SK-N-SH treated with all-trans-retinoic acid at 6 μM for 48 hours (cell line): ENCODE measurements around the gene RECK.

ENCODE experiments used
- ATAC-seq: fragments of 200-7000 bp; cut with Tn5 transposase; 3 replicates; pipeline ENCODE4 v1.9.1; 2020; ENCODE audit warnings: mild to moderate bottlenecking, moderate library complexity
- ARNTL ChIP-seq: fragments of 450-650 bp; formaldehyde crosslinking; IDR thresholded peaks from 2 replicates; pipeline ENCODE4 v1.5.0; 2020; ENCODE audit warnings: low read depth, mild to moderate bottlenecking, moderate library complexity, borderline replicate concordance
- BACH2 ChIP-seq: fragments of 250-450 bp; sonication (Bioruptor Pico); IDR thresholded peaks from 2 replicates; pipeline ENCODE4 v1.9.0; 2021; ENCODE audit warnings: mild to moderate bottlenecking, borderline replicate concordance
- GLIS3 ChIP-seq: fragments of 250-450 bp; sonication (Bioruptor Pico); IDR thresholded peaks from 2 replicates; pipeline ENCODE4 v1.5.0; 2020; ENCODE audit warnings: mild to moderate bottlenecking, moderate library complexity
- ISL1 ChIP-seq: fragments of 250-450 bp; sonication (Bioruptor Pico); IDR thresholded peaks from 2 replicates; pipeline ENCODE4 v2.1.2; 2022; ENCODE audit warnings: mild to moderate bottlenecking, moderate library complexity
- OSR1 ChIP-seq: fragments of 250-450 bp; sonication (Bioruptor Pico); IDR thresholded peaks from 2 replicates; pipeline ENCODE4 v1.8.0; 2022; ENCODE audit warnings: moderate library complexity, mild to moderate bottlenecking, inconsistent platforms
- PPARA ChIP-seq: fragments of 250-450 bp; sonication (Bioruptor Pico); IDR thresholded peaks from 2 replicates; pipeline ENCODE4 v1.5.0; 2020; ENCODE audit warnings: mild to moderate bottlenecking, borderline replicate concordance
- SNAI2 ChIP-seq: fragments of 250-450 bp; sonication (Bioruptor Pico); IDR thresholded peaks from 2 replicates; pipeline ENCODE4 v1.5.0; 2020; ENCODE audit warnings: mild to moderate bottlenecking, moderate library complexity
- TCF4 ChIP-seq: fragments of 250-450 bp; sonication (Bioruptor Pico); IDR thresholded peaks from 2 replicates; pipeline ENCODE4 v1.8.0; 2021; ENCODE audit warnings: mild to moderate bottlenecking, moderate library complexity, borderline replicate concordance
- TOX ChIP-seq: fragments of 250-450 bp; sonication (Bioruptor Pico); IDR thresholded peaks from 2 replicates; pipeline ENCODE4 v1.8.0; 2021; ENCODE audit warnings: mild to moderate bottlenecking, moderate library complexity, borderline replicate concordance
- ZC3H10 ChIP-seq: fragments of 250-450 bp; sonication (Bioruptor Pico); IDR thresholded peaks from 2 replicates; pipeline ENCODE4 v1.5.1; 2021; ENCODE audit warnings: mild to moderate bottlenecking, moderate library complexity
- ZFP30 ChIP-seq: fragments of 450-650 bp; formaldehyde crosslinking; IDR thresholded peaks from 2 replicates; pipeline ENCODE4 v1.5.0; 2022; ENCODE audit warnings: mild to moderate bottlenecking, moderate library complexity
- ZNF565 ChIP-seq: fragments of 450-650 bp; formaldehyde crosslinking; conservative IDR thresholded peaks from 2 replicates; pipeline ENCODE4 v1.5.0; 2020; ENCODE audit warnings: low read depth, mild to moderate bottlenecking, moderate library complexity
- ZNF70 ChIP-seq: fragments of 450-650 bp; formaldehyde crosslinking; IDR thresholded peaks from 2 replicates; pipeline ENCODE4 v1.5.0; 2020; ENCODE audit warnings: mild to moderate bottlenecking, moderate library complexity
- ZNF8 ChIP-seq: fragments of 450-650 bp; formaldehyde crosslinking; IDR thresholded peaks from 2 replicates; pipeline ENCODE4 v1.5.0; 2020; ENCODE audit warnings: mild to moderate bottlenecking, moderate library complexity
- TF ChIP-seq, protein P1 (sequence below): fragments of 250-450 bp; sonication (Bioruptor Pico); IDR thresholded peaks from 2 replicates; pipeline ENCODE4 v1.5.1; 2020; ENCODE audit warnings: low read depth, mild to moderate bottlenecking, moderate library complexity
- TF ChIP-seq, protein P2 (sequence below): fragments of 250-450 bp; sonication (Bioruptor Pico); IDR thresholded peaks from 2 replicates; pipeline ENCODE4 v1.8.0; 2021; ENCODE audit warnings: low read depth, mild to moderate bottlenecking, moderate library complexity, borderline replicate concordance
- TF ChIP-seq, protein P3 (sequence below): fragments of 250-450 bp; sonication (Bioruptor Pico); IDR thresholded peaks from 2 replicates; pipeline ENCODE4 v1.5.0; 2020; ENCODE audit warnings: mild to moderate bottlenecking, moderate library complexity
- TF ChIP-seq, protein P4 (sequence below): fragments of 250-450 bp; sonication (Bioruptor Pico); IDR thresholded peaks from 2 replicates; pipeline ENCODE4 v1.8.0; 2020; ENCODE audit warnings: mild to moderate bottlenecking, moderate library complexity, borderline replicate concordance

The RECK gene

DNA sequence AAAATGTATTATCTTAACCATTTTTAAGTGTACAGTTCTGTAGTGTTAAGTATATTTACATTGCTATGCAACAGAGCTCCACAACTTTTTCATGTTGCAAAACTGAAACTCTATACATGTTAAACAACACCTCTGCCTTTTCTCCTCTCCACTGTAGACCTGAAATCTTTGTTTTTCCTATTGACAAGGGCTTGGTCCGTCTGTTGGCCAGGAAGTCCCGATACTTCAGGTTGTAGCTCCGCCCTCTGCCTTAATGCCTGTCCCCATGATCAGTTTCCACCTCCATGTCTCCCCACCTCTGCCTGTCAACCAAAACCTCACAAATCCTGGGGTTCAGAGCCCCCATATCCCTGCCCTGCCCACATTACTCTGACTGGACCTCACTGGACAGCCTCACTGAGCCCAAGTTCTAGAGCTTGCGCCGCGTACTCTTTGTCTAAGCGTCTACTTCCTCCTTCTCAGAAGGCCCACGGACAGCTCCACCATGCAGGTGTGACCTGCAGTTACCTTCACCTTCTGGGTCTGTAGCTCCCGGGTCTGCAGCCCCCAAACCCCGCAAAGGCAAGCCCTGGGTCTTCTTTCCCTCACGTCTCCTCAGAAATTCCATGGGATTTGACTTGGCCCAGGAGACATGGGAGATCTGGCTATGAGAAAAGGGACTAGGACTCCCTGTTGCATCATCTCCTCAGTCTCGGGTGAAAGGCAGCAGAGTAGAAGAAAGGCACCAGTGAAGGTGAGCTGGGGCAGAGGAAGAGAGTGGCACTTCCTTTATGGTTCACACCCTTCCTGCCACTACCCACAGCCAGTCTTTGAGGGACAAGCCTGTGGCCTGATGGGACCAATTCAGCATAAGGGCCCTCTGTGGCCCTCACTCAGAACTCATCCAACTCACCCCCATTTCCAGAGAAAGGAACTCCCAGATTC, 107.9 kb downstream of the RECK start:
- ATAC-seq: no peak

DNA sequence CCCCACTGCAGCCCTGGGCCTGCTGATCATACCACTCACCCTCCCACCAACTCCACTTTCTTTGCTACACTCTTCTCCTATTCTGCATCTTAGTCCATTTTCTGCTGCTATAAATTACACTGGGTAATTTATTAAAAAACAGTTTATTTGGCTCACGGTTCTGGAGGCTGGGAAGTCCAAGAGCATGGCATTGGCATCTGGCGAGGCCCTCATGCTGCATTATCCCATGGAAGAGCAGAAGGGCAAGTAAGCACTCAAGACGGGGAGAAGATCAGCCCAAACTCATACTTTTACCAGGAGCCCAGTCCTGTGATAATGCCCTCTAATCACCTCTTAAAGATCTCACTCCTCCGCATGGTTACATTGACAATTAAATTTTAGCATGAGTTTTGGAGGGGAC, 109.3 kb downstream of the RECK start:
- no peak for ATAC-seq

More for the DNA sequence above, 107.9 kb downstream of the RECK start:
- TF ChIP-seq, protein P1, sequence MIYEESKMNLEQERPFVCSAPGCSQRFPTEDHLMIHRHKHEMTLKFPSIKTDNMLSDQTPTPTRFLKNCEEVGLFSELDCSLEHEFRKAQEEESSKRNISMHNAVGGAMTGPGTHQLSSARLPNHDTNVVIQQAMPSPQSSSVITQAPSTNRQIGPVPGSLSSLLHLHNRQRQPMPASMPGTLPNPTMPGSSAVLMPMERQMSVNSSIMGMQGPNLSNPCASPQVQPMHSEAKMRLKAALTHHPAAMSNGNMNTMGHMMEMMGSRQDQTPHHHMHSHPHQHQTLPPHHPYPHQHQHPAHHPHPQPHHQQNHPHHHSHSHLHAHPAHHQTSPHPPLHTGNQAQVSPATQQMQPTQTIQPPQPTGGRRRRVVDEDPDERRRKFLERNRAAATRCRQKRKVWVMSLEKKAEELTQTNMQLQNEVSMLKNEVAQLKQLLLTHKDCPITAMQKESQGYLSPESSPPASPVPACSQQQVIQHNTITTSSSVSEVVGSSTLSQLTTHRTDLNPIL (CRISPR knock-in tag): no peak
- TF ChIP-seq ZFP30 (CRISPR knock-in tag) (no peak), TCF4 (CRISPR knock-in tag) (no peak), PPARA (CRISPR knock-in tag) (no peak), ZC3H10 (no peak), BACH2 (CRISPR knock-in tag) (no peak)
- TF ChIP-seq, protein P2, sequence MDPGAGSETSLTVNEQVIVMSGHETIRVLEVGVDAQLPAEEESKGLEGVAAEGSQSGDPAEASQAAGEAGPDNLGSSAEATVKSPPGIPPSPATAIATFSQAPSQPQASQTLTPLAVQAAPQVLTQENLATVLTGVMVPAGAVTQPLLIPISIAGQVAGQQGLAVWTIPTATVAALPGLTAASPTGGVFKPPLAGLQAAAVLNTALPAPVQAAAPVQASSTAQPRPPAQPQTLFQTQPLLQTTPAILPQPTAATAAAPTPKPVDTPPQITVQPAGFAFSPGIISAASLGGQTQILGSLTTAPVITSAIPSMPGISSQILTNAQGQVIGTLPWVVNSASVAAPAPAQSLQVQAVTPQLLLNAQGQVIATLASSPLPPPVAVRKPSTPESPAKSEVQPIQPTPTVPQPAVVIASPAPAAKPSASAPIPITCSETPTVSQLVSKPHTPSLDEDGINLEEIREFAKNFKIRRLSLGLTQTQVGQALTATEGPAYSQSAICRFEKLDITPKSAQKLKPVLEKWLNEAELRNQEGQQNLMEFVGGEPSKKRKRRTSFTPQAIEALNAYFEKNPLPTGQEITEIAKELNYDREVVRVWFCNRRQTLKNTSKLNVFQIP (CRISPR knock-in tag): no peak

DNA sequence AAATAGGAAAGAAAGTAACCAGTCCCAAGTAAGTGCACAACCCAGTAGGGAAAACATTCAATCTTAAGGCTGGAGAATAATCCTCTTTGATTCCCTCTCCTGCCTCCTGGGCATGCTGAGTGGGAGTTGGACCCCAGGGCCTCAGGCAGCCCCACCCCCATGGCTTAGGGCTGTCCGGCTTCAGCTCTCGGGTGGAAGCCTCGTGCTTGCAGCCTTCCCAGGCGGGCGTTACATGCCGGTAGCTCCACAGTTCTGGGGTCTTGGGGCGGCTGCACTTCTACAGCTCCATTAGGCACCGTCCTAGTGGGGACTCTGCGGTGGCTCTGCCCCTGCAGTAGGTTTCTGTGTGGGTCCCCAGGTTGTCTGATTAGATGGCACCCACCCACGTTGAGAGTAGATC, 109.9 kb downstream of the RECK start:
- no peak for ATAC-seq
- TF ChIP-seq ZNF8: no peak
- TF ChIP-seq GLIS3 (CRISPR knock-in tag): no peak
- no peak for TF ChIP-seq PPARA (CRISPR knock-in tag)

More for the DNA sequence above, 109.3 kb downstream of the RECK start:
- TF ChIP-seq ARNTL (CRISPR knock-in tag): no peak
- no peak for TF ChIP-seq TOX (CRISPR knock-in tag)
- TF ChIP-seq PPARA (CRISPR knock-in tag): no peak

DNA sequence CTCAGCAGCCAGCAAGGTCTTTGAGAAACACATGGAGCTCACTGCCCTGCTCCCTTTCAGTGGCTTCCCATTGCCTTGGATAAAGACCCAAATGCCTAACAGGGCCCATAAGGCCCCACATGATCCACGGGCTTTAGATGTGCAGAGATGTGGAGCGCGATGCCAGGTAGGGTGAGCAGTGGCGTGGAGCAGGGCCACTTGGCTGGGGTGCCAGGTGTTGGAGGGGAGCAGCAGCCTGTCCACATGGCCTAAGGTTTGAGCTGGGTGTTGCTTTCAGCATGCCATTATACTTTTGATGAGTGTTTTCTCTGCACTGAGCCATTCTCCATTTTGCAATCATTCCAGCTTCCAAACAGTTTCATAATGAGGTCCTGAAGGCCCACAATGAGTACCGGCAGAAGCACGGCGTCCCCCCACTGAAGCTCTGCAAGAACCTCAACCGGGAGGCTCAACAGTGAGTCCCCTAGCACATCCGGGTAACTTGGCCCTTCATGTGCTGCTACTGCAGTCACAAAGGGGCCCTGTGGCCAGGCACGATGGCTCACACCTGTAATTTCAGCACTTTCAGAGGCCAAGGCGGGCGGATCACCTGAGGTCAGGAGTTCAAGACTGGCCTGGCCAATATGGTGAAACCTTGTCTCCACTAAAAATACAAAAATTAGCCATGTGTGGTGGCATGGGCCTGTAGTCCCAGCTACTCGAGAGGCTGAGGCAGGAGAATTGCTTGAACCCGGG, 110.9 kb downstream of the RECK start:
- ATAC-seq: no peak
- TF ChIP-seq, protein P1 (CRISPR knock-in tag): no peak
- TF ChIP-seq OSR1 (no peak), TCF4 (CRISPR knock-in tag) (no peak), ZNF565 (CRISPR knock-in tag) (no peak)

DNA sequence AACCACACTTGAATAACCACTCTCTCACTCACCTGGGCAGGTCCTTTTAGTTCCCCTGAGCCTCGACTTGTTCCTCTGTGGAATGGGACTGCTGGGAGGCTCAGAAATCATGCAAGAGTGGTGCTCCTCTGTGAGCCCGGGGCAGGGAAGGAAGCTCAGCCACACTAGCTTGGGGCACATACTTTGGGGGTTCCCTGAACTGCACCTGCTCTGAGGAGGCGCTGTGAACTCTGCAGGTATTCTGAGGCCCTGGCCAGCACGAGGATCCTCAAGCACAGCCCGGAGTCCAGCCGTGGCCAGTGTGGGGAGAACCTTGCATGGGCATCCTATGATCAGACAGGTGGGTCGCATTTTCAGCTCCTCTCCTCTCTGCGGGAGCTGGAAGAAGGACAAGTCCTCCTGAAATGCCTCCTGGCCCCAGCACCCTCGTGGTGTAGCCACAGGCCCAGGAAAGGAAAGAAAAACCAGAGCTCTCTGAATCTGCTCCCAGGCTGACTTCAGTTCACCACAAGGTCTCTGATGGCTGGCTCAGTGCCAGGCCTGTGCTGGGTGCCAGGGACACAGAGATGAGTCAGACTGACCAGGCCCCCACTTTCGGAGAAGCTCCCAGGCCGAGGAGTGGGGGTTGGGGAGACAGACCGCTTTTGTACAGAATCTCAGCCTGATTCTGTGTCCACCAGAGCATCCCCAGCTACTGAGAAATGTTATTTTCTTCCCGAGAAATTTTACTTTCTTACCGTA, 111.8 kb downstream of the RECK start:
- TF ChIP-seq, protein P2 (CRISPR knock-in tag): no peak
- TF ChIP-seq, protein P3, sequence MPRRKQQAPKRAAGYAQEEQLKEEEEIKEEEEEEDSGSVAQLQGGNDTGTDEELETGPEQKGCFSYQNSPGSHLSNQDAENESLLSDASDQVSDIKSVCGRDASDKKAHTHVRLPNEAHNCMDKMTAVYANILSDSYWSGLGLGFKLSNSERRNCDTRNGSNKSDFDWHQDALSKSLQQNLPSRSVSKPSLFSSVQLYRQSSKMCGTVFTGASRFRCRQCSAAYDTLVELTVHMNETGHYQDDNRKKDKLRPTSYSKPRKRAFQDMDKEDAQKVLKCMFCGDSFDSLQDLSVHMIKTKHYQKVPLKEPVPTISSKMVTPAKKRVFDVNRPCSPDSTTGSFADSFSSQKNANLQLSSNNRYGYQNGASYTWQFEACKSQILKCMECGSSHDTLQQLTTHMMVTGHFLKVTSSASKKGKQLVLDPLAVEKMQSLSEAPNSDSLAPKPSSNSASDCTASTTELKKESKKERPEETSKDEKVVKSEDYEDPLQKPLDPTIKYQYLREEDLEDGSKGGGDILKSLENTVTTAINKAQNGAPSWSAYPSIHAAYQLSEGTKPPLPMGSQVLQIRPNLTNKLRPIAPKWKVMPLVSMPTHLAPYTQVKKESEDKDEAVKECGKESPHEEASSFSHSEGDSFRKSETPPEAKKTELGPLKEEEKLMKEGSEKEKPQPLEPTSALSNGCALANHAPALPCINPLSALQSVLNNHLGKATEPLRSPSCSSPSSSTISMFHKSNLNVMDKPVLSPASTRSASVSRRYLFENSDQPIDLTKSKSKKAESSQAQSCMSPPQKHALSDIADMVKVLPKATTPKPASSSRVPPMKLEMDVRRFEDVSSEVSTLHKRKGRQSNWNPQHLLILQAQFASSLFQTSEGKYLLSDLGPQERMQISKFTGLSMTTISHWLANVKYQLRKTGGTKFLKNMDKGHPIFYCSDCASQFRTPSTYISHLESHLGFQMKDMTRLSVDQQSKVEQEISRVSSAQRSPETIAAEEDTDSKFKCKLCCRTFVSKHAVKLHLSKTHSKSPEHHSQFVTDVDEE (CRISPR knock-in tag): peak; percentile 30; the same call in 1 of the 2 replicates
- no peak for TF ChIP-seq PPARA (CRISPR knock-in tag)
- TF ChIP-seq, protein P4, sequence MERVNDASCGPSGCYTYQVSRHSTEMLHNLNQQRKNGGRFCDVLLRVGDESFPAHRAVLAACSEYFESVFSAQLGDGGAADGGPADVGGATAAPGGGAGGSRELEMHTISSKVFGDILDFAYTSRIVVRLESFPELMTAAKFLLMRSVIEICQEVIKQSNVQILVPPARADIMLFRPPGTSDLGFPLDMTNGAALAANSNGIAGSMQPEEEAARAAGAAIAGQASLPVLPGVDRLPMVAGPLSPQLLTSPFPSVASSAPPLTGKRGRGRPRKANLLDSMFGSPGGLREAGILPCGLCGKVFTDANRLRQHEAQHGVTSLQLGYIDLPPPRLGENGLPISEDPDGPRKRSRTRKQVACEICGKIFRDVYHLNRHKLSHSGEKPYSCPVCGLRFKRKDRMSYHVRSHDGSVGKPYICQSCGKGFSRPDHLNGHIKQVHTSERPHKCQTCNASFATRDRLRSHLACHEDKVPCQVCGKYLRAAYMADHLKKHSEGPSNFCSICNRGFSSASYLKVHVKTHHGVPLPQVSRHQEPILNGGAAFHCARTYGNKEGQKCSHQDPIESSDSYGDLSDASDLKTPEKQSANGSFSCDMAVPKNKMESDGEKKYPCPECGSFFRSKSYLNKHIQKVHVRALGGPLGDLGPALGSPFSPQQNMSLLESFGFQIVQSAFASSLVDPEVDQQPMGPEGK (CRISPR knock-in tag): peak; percentile 95; the same call in 1 of the 2 replicates
- no peak for TF ChIP-seq ZNF70
- peak; percentile 51; the same call in 1 of the 2 replicates for TF ChIP-seq TCF4 (CRISPR knock-in tag)
- TF ChIP-seq SNAI2: no peak
- 0 out of 2 replicates have a peak, but pooled peaks have one; percentile 32 for TF ChIP-seq ISL1
- TF ChIP-seq, all 23 proteins: peak for 4
- peak; percentile 89 for ATAC-seq
